ENCODE results near the gene KLC4.
"Not testable (repeated sequence)": the region's sequence is repeated elsewhere in the genome, so short reads cannot be mapped to it uniquely, and the experiment has no call there.

KLC4 gene

GRCh38 chr6:43070028-43070632 is 10.7 kb downstream of the KLC4 start:
- peak; percentile 38 for DNase-seq (ENCODE audit: low spot score)

DNA sequence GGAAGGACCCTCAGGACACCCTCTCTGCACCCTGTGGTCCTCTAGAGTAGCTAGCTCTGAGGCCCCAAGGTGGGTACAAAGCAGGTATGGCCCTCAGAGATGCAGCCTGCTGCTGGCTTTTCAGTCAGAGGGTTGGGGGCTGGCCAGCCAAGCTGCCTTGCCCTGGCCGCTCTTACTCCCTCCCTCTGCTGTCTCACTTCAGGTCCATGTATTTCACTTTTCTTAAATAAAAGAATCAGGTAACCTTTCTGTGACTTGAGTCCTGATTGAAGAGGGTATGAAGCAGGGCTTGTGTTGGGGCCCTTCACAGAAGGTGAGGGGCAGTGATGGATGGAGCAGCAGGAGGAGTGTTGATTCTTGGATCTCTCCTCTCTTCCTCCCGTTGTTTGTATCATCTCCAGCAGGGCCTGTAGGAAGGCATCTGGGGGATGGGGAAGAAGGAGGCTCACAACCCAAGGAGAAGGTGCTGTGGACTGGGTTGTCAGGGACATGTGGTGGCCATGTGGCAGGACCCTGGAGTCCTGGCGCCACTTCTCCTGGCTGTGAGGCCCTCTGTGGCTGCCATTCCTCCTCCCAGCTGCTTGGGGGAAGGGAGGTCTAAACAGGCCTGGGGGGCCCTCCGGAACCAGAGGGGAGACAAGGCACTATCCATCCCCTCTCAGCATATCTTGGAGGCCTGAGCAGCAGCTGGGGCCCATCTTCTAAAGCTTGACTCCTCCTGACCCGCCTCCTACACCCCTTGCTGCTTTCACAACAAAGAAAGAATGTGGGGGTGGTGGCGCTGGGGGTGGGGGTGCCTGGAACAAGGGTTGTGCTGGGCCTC is 15.6 kb downstream of the KLC4 start:
- no peak for DNase-seq (ENCODE audit: low spot score)

- no peak for DNase-seq (ENCODE audit: low spot score)
These were observed 16.4 kb downstream of the KLC4 start, which contains the start of gene PTK7 for GRCh38 chr6:43075670-43076463. Gene PTK7 (plus strand): TSS chr6:43076314. CDS start chr6:43076489, 175 bp downstream.

GRCh38 chr6:43076464-43077332 is 17.3 kb downstream of the KLC4 start:
- peak; percentile 33 for DNase-seq (ENCODE audit: low spot score)

GRCh38 chr6:43077333-43077809 is 17.9 kb downstream of the KLC4 start:
- no peak for DNase-seq (ENCODE audit: low spot score)

DNA sequence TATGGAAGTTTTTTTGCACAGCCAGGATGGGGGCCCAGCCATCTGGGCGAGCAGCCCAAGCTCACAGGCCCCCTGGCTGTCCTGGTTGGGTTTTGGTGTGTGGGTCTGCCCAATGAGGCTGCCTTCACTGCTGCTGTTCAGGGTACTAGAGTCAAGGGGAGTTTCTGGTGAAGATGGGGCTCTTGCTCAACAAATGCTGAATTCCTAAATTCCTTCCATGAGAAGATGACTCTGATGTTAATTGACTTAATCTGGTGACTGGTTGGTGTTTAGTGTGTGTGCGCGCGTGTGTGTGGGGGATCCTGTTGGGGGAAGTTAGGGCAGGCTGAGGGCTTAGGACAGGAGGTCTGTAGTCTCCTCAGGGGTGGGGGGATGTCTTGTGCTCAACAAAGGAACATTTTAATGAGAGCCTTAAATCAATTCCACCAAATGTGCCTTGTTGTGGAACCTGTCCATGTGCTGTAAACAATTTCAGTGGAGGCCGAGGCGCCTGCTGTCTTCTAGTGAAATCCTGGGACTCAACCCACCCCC is 18.6 kb downstream of the KLC4 start:
- no peak for DNase-seq (ENCODE audit: low spot score)

DNA sequence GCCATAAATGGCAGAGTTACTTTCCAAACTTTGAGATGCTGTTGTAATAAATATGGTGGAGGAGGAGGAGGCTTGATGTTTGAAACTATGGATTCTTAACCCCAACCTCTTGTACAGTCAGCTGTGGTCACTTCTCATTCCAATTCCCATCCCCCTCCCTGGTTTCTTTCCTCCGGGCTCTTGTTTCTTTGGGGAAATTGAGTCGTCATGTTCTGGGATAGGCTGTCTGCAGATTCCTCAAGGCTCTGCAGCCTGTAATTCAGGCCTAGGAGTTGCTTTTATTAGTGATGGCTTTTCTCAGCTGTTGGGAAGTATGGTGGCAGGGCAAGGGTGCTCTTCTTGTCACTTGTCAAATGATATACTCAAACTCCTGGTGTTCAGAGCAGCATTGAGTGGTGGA is 19.3 kb downstream of the KLC4 start:
- no peak for DNase-seq (ENCODE audit: low spot score)

GRCh38 chr6:43081043-43081442 is 21.6 kb downstream of the KLC4 start:
- DNase-seq (ENCODE audit: low spot score) = no peak

DNA sequence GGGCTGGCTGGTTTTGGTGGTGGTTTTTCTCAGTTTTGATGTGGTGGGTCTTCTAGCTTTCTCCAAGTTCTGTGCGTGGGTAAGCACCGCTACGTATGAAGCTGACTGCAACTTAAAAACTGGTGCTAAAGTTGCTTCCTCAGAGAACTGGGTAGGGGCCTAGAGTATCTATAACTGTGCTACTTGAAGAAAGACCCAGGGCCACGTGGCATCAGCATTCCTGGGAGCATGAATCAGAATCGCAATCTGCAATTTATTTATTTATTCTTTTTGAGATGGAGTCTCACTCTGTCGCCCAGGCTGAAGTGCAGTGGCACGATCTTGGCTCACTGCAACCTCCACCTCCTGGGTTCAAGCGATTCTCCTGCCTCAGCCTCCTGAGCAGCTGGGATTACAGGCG is 22.5 kb downstream of the KLC4 start:
- DNase-seq (ENCODE audit: low spot score) = not testable (repeated sequence)

DNA sequence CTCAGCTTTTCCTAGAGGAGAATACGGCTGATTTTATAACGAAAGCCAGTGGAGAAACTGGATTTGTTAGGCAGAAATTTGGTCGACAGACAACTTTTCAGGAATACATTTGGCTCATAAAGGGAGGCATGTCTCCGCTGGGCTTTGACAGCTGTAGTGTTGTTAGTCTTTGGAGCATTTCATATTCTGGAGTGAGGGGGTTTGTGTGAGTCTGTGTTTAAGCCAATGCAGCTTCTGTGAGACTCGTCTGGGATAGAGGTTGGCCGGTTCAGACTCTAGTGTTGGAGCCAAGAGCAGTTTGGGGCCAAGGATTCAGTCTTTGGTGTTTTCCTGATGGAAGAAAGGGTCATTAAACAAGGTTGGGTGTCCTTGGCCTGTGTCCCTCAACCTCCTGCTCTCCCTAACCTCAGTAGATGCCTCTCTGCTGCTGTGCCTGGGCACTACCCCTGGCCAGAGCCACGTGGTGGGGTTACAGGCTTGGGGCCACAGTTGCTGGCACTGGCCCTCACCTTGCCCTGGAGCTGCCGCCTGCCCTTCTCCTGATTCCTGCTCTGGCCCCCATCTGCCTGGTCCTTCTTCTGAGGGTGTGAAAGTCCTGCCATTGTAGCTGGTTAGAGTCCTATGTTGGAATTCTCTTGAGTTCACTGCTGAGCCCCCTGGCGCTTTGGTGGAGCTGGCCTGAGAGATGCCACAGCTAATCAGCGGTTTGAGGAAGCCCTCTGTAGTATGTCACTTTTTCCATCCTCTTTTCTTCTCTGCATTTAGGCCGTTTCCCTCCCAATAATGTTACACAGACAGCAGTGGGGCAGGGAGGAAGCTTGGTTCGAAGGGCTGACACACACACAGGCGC is 23.6 kb downstream of the KLC4 start:
- DNase-seq (ENCODE audit: low spot score) = no peak

DNA sequence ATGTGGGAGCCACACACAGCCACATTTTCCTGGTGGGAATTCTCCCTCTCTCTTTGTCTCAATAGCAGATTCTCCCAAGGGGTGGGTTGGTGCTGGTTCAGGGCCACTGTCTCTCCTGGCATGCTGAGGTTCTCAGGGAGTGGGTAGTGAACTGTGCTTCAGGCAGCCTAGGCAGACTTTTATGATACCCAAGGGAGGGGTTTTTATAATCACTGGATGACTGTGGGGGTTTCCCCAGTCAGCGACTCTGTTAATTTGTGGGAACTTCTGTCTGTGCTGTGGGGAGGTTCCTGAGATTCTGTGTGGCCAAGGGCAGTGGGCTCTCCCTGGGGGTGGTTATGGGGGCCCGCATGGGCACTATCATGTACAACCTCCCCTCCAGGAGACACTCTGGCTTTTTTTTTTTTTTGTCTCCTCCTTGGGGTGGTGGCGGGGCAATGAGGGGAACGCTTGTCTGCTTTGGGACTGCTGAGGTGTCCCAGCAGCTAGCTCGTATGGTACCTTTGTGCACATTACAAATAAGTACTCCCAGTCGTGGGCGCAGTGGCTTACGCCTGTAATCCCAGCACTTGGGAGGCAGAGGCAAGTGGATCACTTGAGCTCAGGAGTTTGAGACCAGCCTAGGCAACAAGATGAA is 26.7 kb downstream of the KLC4 start:
- no peak for DNase-seq (ENCODE audit: low spot score)

DNA sequence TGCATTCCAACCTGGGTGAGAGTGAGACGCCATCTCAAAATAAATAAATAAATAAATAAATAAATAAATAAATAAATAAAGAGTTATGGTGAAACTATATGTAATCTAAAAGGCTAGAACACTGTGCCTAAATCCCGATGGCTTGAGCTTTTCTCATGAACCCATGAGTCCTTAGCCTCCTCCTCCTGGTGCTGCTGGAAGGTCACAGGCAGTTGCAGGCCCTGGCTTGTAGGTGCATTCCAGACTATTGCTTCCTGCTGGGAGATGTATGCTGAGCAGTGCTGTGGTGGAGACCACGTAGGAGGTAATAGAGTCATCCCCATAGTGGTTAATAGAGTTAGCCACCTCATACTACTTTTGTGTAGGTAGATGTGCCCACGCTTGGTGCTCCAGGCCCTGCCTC is 29.2 kb downstream of the KLC4 start:
- no peak for DNase-seq (ENCODE audit: low spot score)

GRCh38 chr6:43089467-43089866 is 30.0 kb downstream of the KLC4 start:
- DNase-seq (ENCODE audit: low spot score) = no peak

DNA sequence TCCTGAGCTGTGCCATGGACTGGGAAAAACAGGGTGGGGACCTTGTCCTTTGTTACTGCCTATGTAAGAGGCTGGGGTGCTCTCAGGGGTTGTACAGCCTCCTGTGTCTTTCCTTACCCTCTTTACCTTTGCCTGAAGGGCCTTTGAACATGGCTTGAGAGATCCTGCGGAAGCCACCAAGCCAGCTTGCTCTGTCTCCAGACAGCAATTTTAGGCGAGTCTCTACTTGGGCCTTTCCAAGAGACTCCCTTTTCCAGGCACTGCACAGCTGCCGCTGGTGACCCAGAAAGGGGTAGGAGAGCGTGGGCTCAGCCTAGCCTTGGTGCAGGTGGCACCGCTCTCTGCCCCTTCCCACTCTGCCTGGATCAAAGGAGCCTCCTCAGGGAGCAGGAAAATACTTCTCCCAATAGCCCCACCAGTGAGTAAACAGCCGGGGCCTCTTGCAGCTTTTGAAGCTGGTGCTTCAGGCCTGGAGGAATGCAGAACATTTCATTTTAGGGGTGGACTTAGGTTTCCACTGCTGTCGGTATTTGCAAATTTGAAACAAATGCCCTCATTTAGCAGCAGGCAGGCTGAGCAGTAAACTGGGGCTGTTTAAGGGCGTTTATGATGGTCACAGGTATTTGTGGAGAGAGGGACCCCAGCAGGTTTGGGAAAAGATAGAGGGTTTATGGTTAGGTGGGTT is 30.6 kb downstream of the KLC4 start:
- no peak for DNase-seq (ENCODE audit: low spot score)

GRCh38 chr6:43090559-43090956 is 31.1 kb downstream of the KLC4 start:
- no peak for DNase-seq (ENCODE audit: low spot score)

DNA sequence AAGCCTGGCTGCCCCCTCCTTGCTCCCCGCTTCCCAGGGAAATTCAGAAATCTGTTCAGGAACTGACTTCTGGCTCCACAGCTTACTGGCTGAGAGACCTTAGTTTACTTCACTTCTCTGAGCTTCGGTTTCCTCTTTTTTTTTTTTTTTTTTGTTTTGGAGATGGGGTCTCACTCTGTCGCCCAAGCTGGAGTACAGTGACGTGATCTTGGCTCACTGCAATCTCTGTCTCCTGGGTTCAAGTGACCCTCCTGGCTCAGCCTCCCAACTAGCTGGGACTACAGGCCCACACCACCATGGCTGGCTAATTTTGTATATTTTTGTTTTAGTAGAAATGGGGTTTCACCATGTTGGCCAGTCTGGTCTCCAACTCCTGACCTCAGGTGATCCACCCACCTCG is 31.6 kb downstream of the KLC4 start:
- DNase-seq (ENCODE audit: low spot score) = no peak

DNA sequence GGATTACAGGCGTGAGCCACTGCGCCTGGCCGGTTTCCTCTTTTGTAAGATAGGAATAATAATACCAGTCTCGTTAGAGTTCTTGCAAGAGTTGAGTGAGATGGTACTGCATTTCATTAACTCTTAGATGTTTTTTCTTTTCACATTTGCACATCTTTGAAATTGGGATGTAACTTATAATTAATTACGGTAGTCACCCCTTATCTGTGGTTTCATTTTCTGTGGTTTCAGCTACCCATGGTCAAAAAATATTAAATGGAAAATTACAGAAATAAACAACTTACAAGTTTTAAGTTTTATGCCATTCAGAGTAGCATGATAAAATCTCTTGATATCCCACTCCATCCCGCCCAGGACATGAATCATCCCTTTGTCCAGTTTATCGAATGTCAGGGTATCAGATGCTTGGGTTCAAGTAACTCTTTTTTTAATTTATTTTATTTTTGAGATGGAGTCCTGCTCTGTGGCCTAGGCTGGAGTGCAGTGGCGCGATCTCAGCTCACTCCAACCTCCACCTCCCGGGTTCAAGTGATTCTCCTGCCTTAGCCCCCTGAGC is 32.1 kb downstream of the KLC4 start:
- DNase-seq (ENCODE audit: low spot score) = no peak

GRCh38 chr6:43092635-43093034 is 33.2 kb downstream of the KLC4 start:
- DNase-seq (ENCODE audit: low spot score) = no peak
